Kidney tubule cell (primary cell): ENCODE results near the gene PRR5.
"Not testable (repeated sequence)": the region's sequence is repeated elsewhere in the genome, so short reads cannot be mapped to it uniquely, and the experiment has no call there.

ENCODE experiments used
- DNase-seq: peaks from one replicate; pipeline ENCODE4 v3.0.0-alpha.2; 2018; ENCODE audit warnings: low spot score

The PRR5 gene

GRCh38 chr22:44735518-44736428 lies 33.8 kb downstream of the PRR5 start:
- peak; percentile 65 for DNase-seq

- DNase-seq = no peak
Observed at GRCh38 chr22:44736581-44737405, 34.8 kb downstream of the PRR5 start.

- DNase-seq = no peak
Observed at GRCh38 chr22:44737406-44738346, 35.7 kb downstream of the PRR5 start.

- peak; percentile 75 for DNase-seq
Observed at GRCh38 chr22:44738347-44738715, 36.3 kb downstream of the PRR5 start.

GRCh38 chr22:44739024-44739423 lies 37.0 kb downstream of the PRR5 start:
- DNase-seq = no peak

- peak; percentile 89 for DNase-seq
Observed at GRCh38 chr22:44739666-44740065, 37.7 kb downstream of the PRR5 start.

- no peak for DNase-seq
Observed at GRCh38 chr22:44740307-44740706, 38.3 kb downstream of the PRR5 start.

- no peak for DNase-seq
Observed at GRCh38 chr22:44741929-44742328, 39.9 kb downstream of the PRR5 start.

- DNase-seq = no peak
Observed at GRCh38 chr22:44743247-44743646, 41.2 kb downstream of the PRR5 start.

GRCh38 chr22:44743804-44744211 lies 41.8 kb downstream of the PRR5 start:
- no peak for DNase-seq

GRCh38 chr22:44745853-44746789 lies 44.1 kb downstream of the PRR5 start:
- DNase-seq = peak; percentile 44

GRCh38 chr22:44747784-44748127 lies 45.8 kb downstream of the PRR5 start:
- DNase-seq = not testable (repeated sequence)

GRCh38 chr22:44748524-44748923 lies 46.5 kb downstream of the PRR5 start:
- no peak for DNase-seq

- DNase-seq = no peak
Observed at GRCh38 chr22:44750481-44750880, 48.5 kb downstream of the PRR5 start.

GRCh38 chr22:44752285-44753188 lies 50.5 kb downstream of the PRR5 start, which contains the start of gene ARHGAP8:
Gene ARHGAP8, plus strand, starts transcription at chr22:44752575. Its CDS starts 33,953 bp downstream, at chr22:44786528.
- DNase-seq = peak; percentile 62

GRCh38 chr22:44753189-44754042 lies 51.4 kb downstream of the PRR5 start:
- peak; percentile 78 for DNase-seq

- DNase-seq = peak; percentile 69
Observed at GRCh38 chr22:44754998-44755397, 53.0 kb downstream of the PRR5 start.

- DNase-seq = peak; percentile 22
Observed at GRCh38 chr22:44755417-44755816, 53.4 kb downstream of the PRR5 start.

GRCh38 chr22:44755956-44756361 lies 54.0 kb downstream of the PRR5 start:
- DNase-seq = peak; percentile 73
